Body of pancreas (tissue), 4 donors: ENCODE results near the gene RHOJ. TPM values are rescaled to one million over a fixed set of nuclear protein-coding genes. Genes with fewer than 3 reads are reported as not detected.

Experiments used
- ATAC-seq: fragments of 150-250 bp; one replicate; pipeline ENCODE4 v1.9.1; 2016
- DNase-seq, 4 donors: peaks; one replicate each; pipeline ENCODE4 v3.0.0-alpha.2; 2019
- H3K27ac ChIP-seq, 4 donors: fragments of 200-600 bp; sonication (generic); 1 replicate in 3 of 4; 2 replicates in 1 of 4; pipeline versions ENCODE4 v1.5.1 to v1.6.1; 2016 to 2019; ENCODE audit warnings: mild to moderate bottlenecking in 1 of 4, mixed read lengths in 1 of 4, moderate library complexity in 1 of 4
- H3K27me3 ChIP-seq, 2 donors: fragments of 200-600 bp; sonication (generic); one replicate each; pipeline ENCODE4 v1.6.0; 2016; ENCODE audit warnings: mild to moderate bottlenecking in 1 of 2
- H3K36me3 ChIP-seq, 2 donors: fragments of 200-600 bp; sonication (generic); replicated peaks in 1 of 2; 2 replicates each; pipeline ENCODE4 v1.5.1; 2016; ENCODE audit warnings: low read depth in 2 of 2; ENCODE audit not compliant: insufficient read depth in 1 of 2
- H3K4me1 ChIP-seq: fragments of 200-600 bp; sonication (generic); one replicate; pipeline ENCODE4 v1.6.0; 2016
- H3K4me3 ChIP-seq, 2 donors: fragments of 200-600 bp; sonication (generic); 1 replicate in 1 of 2; 2 replicates in 1 of 2; pipeline ENCODE4 v1.5.1; 2016 to 2019
- H3K9me3 ChIP-seq, 3 donors: fragments of 200-600 bp; sonication (generic); 1 replicate in 2 of 3; 2 replicates in 1 of 3; pipeline ENCODE4 v1.5.1; 2016
- POLR2A ChIP-seq, 3 donors: fragments of 450-650 bp; IDR thresholded peaks; one replicate each; pipeline ENCODE4 v1.6.1; 2016; ENCODE audit warnings: antibody characterized with exemption in 3 of 3, mild to moderate bottlenecking in 2 of 3
- whole genome bisulfite sequencing, 2 donors: methylation state at CpG; one replicate each; pipeline ENCODE4 v1.1.5; 2017; 5-methylcytosine and 5-hydroxymethylcytosine counted together
- intact Hi-C: fragments of 100-400 bp; cut with DNase I; formaldehyde crosslinking; loops from one replicate; pipeline ENCODE4 v1.15.1; 2023
- total RNA-seq, 2 donors: library from RNA; depleted of rRNA; stranded (reverse); fragments of >200 nt; gene quantifications; one replicate each; pipeline ENCODE4 v1.1.0, GENCODE V29; 2016
- TF ChIP-seq, protein P1 (sequence below), 7 experiments: fragments of 450-650 bp in 4 of 7; fragments of 200-600 bp in 3 of 7; sonication (generic) in 3 of 7; IDR thresholded peaks; one replicate each; pipeline ENCODE4 v1.5.1; 2016 to 2019; ENCODE audit warnings: antibody characterized with exemption in 7 of 7

RHOJ gene
- total RNA-seq, 2 donors from 2014 or later, result 4.2 to 7.3 TPM

DNA sequence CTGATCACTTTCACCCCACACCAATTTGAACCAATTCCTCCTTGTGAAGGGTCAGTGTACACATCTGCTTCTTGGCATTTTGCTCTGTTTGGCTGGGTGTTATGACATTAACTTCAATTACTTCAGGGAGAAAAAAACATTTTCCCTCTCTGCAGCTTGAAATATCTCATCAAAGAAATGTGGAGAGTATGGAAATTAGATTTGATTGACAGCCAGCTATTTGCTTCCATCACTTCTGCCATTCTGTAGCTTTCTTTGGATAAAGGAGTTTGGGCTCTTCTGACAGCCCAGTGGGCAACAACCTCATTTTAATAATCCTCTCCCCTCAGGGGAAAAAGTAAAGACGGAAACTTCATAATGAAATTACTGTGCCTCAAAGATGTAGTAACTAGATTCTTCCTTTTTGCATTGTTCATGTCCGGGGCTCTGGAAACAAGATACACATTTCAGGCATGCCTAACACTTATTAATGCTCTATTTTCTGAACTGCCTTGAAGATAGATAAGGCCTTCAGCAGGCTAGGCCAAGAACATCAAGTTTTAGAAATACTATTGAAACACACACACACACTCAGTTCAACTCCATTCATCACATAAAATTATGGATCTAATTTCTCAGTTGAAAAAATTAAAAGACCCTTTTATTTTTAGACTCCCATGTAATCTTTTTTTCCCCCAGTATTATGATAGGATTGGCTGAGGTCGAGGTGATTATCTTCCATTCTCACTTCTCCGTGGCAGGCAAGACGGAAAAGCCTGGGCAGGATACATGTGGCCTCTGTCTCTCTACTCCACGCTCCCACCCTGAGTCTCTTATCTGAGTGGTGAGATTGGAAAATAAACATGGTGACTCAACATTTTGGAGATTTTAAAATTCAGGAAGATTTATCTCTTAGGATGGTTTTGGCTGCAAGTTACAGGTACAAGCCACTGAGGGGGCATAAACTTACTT lies 124.8 kb downstream of the RHOJ start:
- DNase-seq (no peak), ATAC-seq (no peak)
- intact Hi-C loops, result no loop called here
- Histone ChIP-seq H3K36me3 (no peaks in the 10 kb centered on the region), H3K27ac (no peak overlapping the region), H3K27me3 (no peaks in the 10 kb centered on the region), H3K4me3 (no peak overlapping the region), H3K9me3 (no peaks in the 10 kb centered on the region), H3K4me1 (no peaks in the 10 kb centered on the region)
- 64 to 67% methylated on average over 6 of the region's 6 CpGs for WGBS, 2 donors
- no peak for TF ChIP-seq POLR2A (IDR thresholded peaks at IDR 0.05)
- TF ChIP-seq, protein P1, sequence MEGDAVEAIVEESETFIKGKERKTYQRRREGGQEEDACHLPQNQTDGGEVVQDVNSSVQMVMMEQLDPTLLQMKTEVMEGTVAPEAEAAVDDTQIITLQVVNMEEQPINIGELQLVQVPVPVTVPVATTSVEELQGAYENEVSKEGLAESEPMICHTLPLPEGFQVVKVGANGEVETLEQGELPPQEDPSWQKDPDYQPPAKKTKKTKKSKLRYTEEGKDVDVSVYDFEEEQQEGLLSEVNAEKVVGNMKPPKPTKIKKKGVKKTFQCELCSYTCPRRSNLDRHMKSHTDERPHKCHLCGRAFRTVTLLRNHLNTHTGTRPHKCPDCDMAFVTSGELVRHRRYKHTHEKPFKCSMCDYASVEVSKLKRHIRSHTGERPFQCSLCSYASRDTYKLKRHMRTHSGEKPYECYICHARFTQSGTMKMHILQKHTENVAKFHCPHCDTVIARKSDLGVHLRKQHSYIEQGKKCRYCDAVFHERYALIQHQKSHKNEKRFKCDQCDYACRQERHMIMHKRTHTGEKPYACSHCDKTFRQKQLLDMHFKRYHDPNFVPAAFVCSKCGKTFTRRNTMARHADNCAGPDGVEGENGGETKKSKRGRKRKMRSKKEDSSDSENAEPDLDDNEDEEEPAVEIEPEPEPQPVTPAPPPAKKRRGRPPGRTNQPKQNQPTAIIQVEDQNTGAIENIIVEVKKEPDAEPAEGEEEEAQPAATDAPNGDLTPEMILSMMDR (IDR thresholded peaks at IDR 0.05), result no peak

DNA sequence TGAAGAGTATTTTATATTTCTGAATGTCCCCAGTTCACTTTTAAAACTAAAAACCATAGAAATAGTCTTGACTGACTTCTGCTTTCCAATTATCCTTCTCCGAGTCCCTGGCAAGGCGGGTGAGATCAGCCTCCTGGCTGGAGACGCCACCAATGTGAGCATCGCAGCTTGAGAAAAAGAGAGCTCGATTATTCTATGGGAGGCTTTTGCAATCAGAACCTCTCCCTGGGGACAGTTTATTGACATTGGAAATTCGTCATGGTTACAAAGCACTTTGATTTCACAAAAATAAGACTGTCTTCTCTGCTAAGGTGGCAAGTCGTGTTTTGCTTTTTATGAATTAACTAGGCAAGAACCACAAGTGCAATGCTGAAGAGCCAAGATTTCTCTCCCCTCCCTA lies 138.1 kb downstream of the RHOJ start:
- DNase-seq (no peak), ATAC-seq (no peak)
- intact Hi-C loops, result no loop called here
- no peaks in the 10 kb centered on the region for H3K36me3 ChIP-seq
- no peaks in the 10 kb centered on the region for H3K4me1 ChIP-seq
- no peaks in the 10 kb centered on the region for H3K9me3 ChIP-seq
- H3K27ac ChIP-seq, result no peak overlapping the region
- WGBS, 2 donors, result 44 to 48% methylated on average over 7 of the region's 7 CpGs
- H3K4me3 ChIP-seq, result no peak overlapping the region
- H3K27me3 ChIP-seq, result no peaks in the 10 kb centered on the region
- TF ChIP-seq, protein P1 (IDR thresholded peaks at IDR 0.05), result no peak
- no peak for TF ChIP-seq POLR2A (IDR thresholded peaks at IDR 0.05)

Other genes with a start within 250 kb of the RHOJ start
- not detected for gene KCNH5, start 159.0 kb upstream of the RHOJ start, total RNA-seq
- gene GPHB5, start 114.5 kb downstream of the RHOJ start, total RNA-seq, result not detected